Measurements from ENCODE around the gene SPNS3. TPM values are rescaled to one million over a fixed set of nuclear protein-coding genes. Genes with fewer than 3 reads are reported as not detected.

Gene SPNS3
- polyA plus RNA-seq, 1 of the 3 experiments (the other 2 are of a cell fraction) = 0.05 TPM

- Histone ChIP-seq H4K20me1 (ENCODE audit: insufficient read depth) (no peaks in the 10 kb centered on the region), H3K4me1 (ENCODE audit: control insufficient read depth in 1 of 2, insufficient read depth in 2 of 2, low read depth in 1 of 2, low read length in 1 of 2) (peaks cover 0 to 31% of the 10 kb centered on the region in 2 experiments; a peak in 1 of 4 replicates), H3K4me3 (ENCODE audit: low read depth in 2 of 2, low read length in 1 of 2) (no peak overlapping the region), H3F3A (replicated peaks; ENCODE audit: insufficient read depth) (no peaks in the 10 kb centered on the region), H3K36me3 (replicated peaks in 1 of 2; ENCODE audit: control insufficient read depth in 1 of 2, insufficient read depth in 2 of 2, low read length in 1 of 2) (peaks cover 3 to 10% of the 10 kb centered on the region in 2 experiments), H2AFZ (ENCODE audit: low read depth) (no peak overlapping the region), H3K79me2 (ENCODE audit: insufficient read depth) (no peaks in the 10 kb centered on the region), H3K27me3 (ENCODE audit: insufficient read depth) (no peaks in the 10 kb centered on the region), H3K9me2 (no peaks in the 10 kb centered on the region), H3K4me2 (no peak overlapping the region), H3K9ac (no peak overlapping the region), H3K27ac (ENCODE audit: low read depth in 2 of 2, low read length in 1 of 2) (peak overlapping the region in 1 of 2 experiments; percentile 80; a peak in 2 of 4 replicates), H3K9me3 (no peaks in the 10 kb centered on the region)
- TF ChIP-seq GATA2 (CRISPR knock-in tag; IDR thresholded peaks at IDR 0.05) = peak; percentile 80
- TF ChIP-seq RAD21 (IDR thresholded peaks at IDR 0.05; ENCODE audit: low read length) = no peak
- ChIA-PET POLR2A (interaction anchor here (0.6 to 1.4 kb wide), 3 partner anchors 10 to 176 kb away, joined by 3 to 4 read pairs (median 3); partner anchors contain the start of gene ARRB2), CTCF (interaction anchor here (1.1 to 2.0 kb wide), 3 partner anchors 10 to 33 kb away, joined by 3 to 6 read pairs (median 4); no protein-coding TSS in a partner anchor)
- peak; percentile 91 for DNase-seq
- WGBS (ENCODE audit: low lambda C conversion rate) = 50% methylated on average over 11 of the region's 23 CpGs
Observed at GRCh38 chr17:4533523-4534504, 100.1 kb downstream of the SPNS3 start.

GRCh38 chr17:4534515-4534914 lies 100.8 kb downstream of the SPNS3 start:
- Histone ChIP-seq H2AFZ (ENCODE audit: low read depth) (no peak overlapping the region), H4K20me1 (ENCODE audit: insufficient read depth) (no peaks in the 10 kb centered on the region), H3K4me3 (ENCODE audit: low read depth in 2 of 2, low read length in 1 of 2) (no peak overlapping the region), H3K9me2 (no peaks in the 10 kb centered on the region), H3K4me1 (ENCODE audit: control insufficient read depth in 1 of 2, insufficient read depth in 2 of 2, low read depth in 1 of 2, low read length in 1 of 2) (peaks cover 0 to 31% of the 10 kb centered on the region in 2 experiments; a peak in 1 of 4 replicates), H3K9me3 (no peaks in the 10 kb centered on the region), H3K4me2 (no peak overlapping the region), H3K79me2 (ENCODE audit: insufficient read depth) (no peaks in the 10 kb centered on the region), H3K9ac (no peak overlapping the region), H3K36me3 (replicated peaks in 1 of 2; ENCODE audit: control insufficient read depth in 1 of 2, insufficient read depth in 2 of 2, low read length in 1 of 2) (peaks cover 3 to 16% of the 10 kb centered on the region in 2 experiments), H3F3A (replicated peaks; ENCODE audit: insufficient read depth) (no peaks in the 10 kb centered on the region), H3K27me3 (ENCODE audit: insufficient read depth) (no peaks in the 10 kb centered on the region), H3K27ac (ENCODE audit: low read depth in 2 of 2, low read length in 1 of 2) (peak overlapping the region in 1 of 2 experiments; percentile 80; a peak in 2 of 4 replicates)
- TF ChIP-seq EP300 (IDR thresholded peaks at IDR 0.05; ENCODE audit: borderline replicate concordance in 1 of 2, low read depth in 1 of 2, low read length in 1 of 2) (no peak), POLR2AphosphoS5 (IDR thresholded peaks at IDR 0.05; ENCODE audit: low read depth, low read length) (no peak), RXRA (IDR thresholded peaks at IDR 0.05; ENCODE audit: borderline replicate concordance, low read depth) (no peak), NFIC (IDR thresholded peaks at IDR 0.05; ENCODE audit: borderline replicate concordance) (no peak), JUND (IDR thresholded peaks at IDR 0.05) (no peak), RAD21 (IDR thresholded peaks at IDR 0.05; ENCODE audit: low read length) (no peak), PBX3 (IDR thresholded peaks at IDR 0.05) (no peak; the same call in 1 of the 2 replicates), GABPA (IDR thresholded peaks at IDR 0.05; ENCODE audit: low read depth) (no peak), YY1 (IDR thresholded peaks at IDR 0.05; ENCODE audit: low read depth) (no peak), TEAD4 (IDR thresholded peaks at IDR 0.05; ENCODE audit: borderline replicate concordance, insufficient read depth) (no peak), RCOR1 (IDR thresholded peaks at IDR 0.05; ENCODE audit: low read length) (no peak), FOSL2 (IDR thresholded peaks at IDR 0.05; ENCODE audit: borderline replicate concordance, low read depth) (no peak), GATA2 (CRISPR knock-in tag; IDR thresholded peaks at IDR 0.05) (no peak), REST (IDR thresholded peaks at IDR 0.05; ENCODE audit: low read depth, low read length) (no peak), SIN3A (IDR thresholded peaks at IDR 0.05; ENCODE audit: borderline replicate concordance, low read depth, low read length) (no peak)
- 58% methylated on average over 8 of the region's 17 CpGs for WGBS (ENCODE audit: low lambda C conversion rate)
- DNase-seq = peak; percentile 70
- CTCF ChIA-PET = interaction anchor here (1.0 to 2.0 kb wide), 4 partner anchors 9 to 114 kb away, joined by 3 to 6 read pairs (median 4); no protein-coding TSS in a partner anchor
- POLR2A ChIA-PET = interaction anchor here (0.6 to 1.4 kb wide), 3 partner anchors 10 to 176 kb away, joined by 3 to 4 read pairs (median 3); partner anchors contain the start of gene ARRB2
